Osteoblast (primary cell): ENCODE results near the gene ERBB4. TPM values are rescaled to one million over a fixed set of nuclear protein-coding genes. Genes with fewer than 3 reads are reported as not detected.

ENCODE experiments used
- DNase-seq: peaks from one replicate; pipeline ENCODE4 v3.0.0; 2011; ENCODE audit warnings: low spot score, mixed read lengths; ENCODE audit not compliant: insufficient read length; ENCODE audit errors: missing footprints
- H2AFZ ChIP-seq: 2 replicates; pipeline ENCODE4 v1.6.0; 2011; ENCODE audit warnings: mild to moderate bottlenecking, low read length
- H3K27ac ChIP-seq: 2 replicates; pipeline ENCODE4 v1.5.1; 2011; ENCODE audit warnings: mild to moderate bottlenecking, low read depth, low read length, moderate library complexity
- H3K27me3 ChIP-seq: 2 replicates; pipeline ENCODE4 v1.6.0; 2012; ENCODE audit warnings: mild to moderate bottlenecking, control low read depth, inconsistent platforms, low read length, moderate library complexity; ENCODE audit not compliant: insufficient read depth
- H3K36me3 ChIP-seq: 2 replicates; pipeline ENCODE4 v1.5.1; 2011; ENCODE audit warnings: mild to moderate bottlenecking, low read length, control low read depth, moderate library complexity; ENCODE audit not compliant: insufficient read depth
- H3K4me1 ChIP-seq: 2 replicates; pipeline ENCODE4 v1.5.1; 2011; ENCODE audit warnings: mild to moderate bottlenecking, low read length, control low read depth, moderate library complexity; ENCODE audit not compliant: insufficient read depth
- H3K4me2 ChIP-seq: 2 replicates; pipeline ENCODE4 v1.6.0; 2011; ENCODE audit warnings: mild to moderate bottlenecking, low read length; ENCODE audit not compliant: insufficient read depth
- H3K4me3 ChIP-seq: fragments of 200-600 bp; sonication (generic); 3 replicates; pipeline ENCODE4 v1.5.1; 2012; ENCODE audit warnings: mild to moderate bottlenecking, low read length, inconsistent platforms; ENCODE audit not compliant: insufficient read depth
- H3K79me2 ChIP-seq: 2 replicates; pipeline ENCODE4 v1.6.0; 2012; ENCODE audit warnings: mild to moderate bottlenecking, low read length, control low read depth, inconsistent platforms; ENCODE audit not compliant: insufficient read depth
- H3K9me3 ChIP-seq: 2 replicates; pipeline ENCODE4 v1.5.1; 2011; ENCODE audit warnings: low read depth, low read length, control low read depth
- H4K20me1 ChIP-seq: 2 replicates; pipeline ENCODE4 v1.6.0; 2012; ENCODE audit warnings: mild to moderate bottlenecking, low read length, control low read depth; ENCODE audit not compliant: insufficient read depth
- CTCF ChIP-seq: IDR thresholded peaks from 2 replicates; pipeline ENCODE4 v1.5.1; 2011; ENCODE audit warnings: mild to moderate bottlenecking, low read depth, low read length, moderate library complexity; ENCODE audit errors: extremely low read depth
- total RNA-seq: library from RNA; depleted of rRNA; stranded (reverse); fragments of >200 nt; gene quantifications from 2 replicates; pipeline ENCODE4 v1.2.3, GENCODE V29; 2012

The ERBB4 gene
- total RNA-seq, 1 donor: under 0.01 TPM

- no peaks in the 10 kb centered on the region for H3K79me2 ChIP-seq
- no peaks in the 10 kb centered on the region for H3K9me3 ChIP-seq
- TF ChIP-seq CTCF: no peak
- DNase-seq: no peak
- H4K20me1 ChIP-seq: no peaks in the 10 kb centered on the region
- H3K36me3 ChIP-seq: no peaks in the 10 kb centered on the region
- no peak overlapping the region for H2AFZ ChIP-seq
- peaks cover 3% of the 10 kb centered on the region for H3K4me1 ChIP-seq
- H3K4me2 ChIP-seq: no peak overlapping the region
- H3K27ac ChIP-seq: no peak overlapping the region
- peaks cover 26% of the 10 kb centered on the region for H3K27me3 ChIP-seq
- H3K4me3 ChIP-seq: no peak overlapping the region
Measured at GRCh38 chr2:212532087-212532486, 6.5 kb downstream of the ERBB4 start.

- Histone ChIP-seq H3K9me3 (no peaks in the 10 kb centered on the region), H3K36me3 (no peaks in the 10 kb centered on the region), H3K4me3 (no peak overlapping the region), H3K27ac (no peak overlapping the region), H3K4me1 (no peaks in the 10 kb centered on the region), H3K27me3 (peaks cover 21% of the 10 kb centered on the region), H2AFZ (no peak overlapping the region), H3K4me2 (no peak overlapping the region), H3K79me2 (no peaks in the 10 kb centered on the region), H4K20me1 (no peaks in the 10 kb centered on the region)
- no peak for DNase-seq
- TF ChIP-seq CTCF: no peak
Measured at GRCh38 chr2:212531499-212531898, 7.1 kb downstream of the ERBB4 start.

GRCh38 chr2:212530991-212531390 lies 7.6 kb downstream of the ERBB4 start:
- Histone ChIP-seq H3K4me3 (no peak overlapping the region), H3K4me1 (no peaks in the 10 kb centered on the region), H2AFZ (no peak overlapping the region)

GRCh38 chr2:212530373-212530772 lies 8.2 kb downstream of the ERBB4 start:
- Histone ChIP-seq H2AFZ (no peak overlapping the region), H3K4me1 (no peaks in the 10 kb centered on the region), H3K4me2 (no peak overlapping the region), H3K27ac (no peak overlapping the region), H3K27me3 (peaks cover 9% of the 10 kb centered on the region), H4K20me1 (no peaks in the 10 kb centered on the region), H3K36me3 (no peaks in the 10 kb centered on the region), H3K4me3 (no peak overlapping the region), H3K9me3 (no peaks in the 10 kb centered on the region), H3K79me2 (no peaks in the 10 kb centered on the region)
- no peak for TF ChIP-seq CTCF
- no peak for DNase-seq

More at GRCh38 chr2:212530991-212531390, 7.6 kb downstream of the ERBB4 start:
- no peak overlapping the region for H3K27ac ChIP-seq
- H4K20me1 ChIP-seq: no peaks in the 10 kb centered on the region
- no peaks in the 10 kb centered on the region for H3K9me3 ChIP-seq
- no peaks in the 10 kb centered on the region for H3K79me2 ChIP-seq
- peaks cover 16% of the 10 kb centered on the region for H3K27me3 ChIP-seq
- H3K4me2 ChIP-seq: no peak overlapping the region
- DNase-seq: no peak
- TF ChIP-seq CTCF: no peak
- no peaks in the 10 kb centered on the region for H3K36me3 ChIP-seq
